ENCODE results near the gene KANK4.

GRCh38 chr1:62325081-62325480 is 5.8 kb upstream of the KANK4 start:
- TF ChIP-seq CTCF (IDR thresholded peaks at IDR 0.05), result no peak
- no peak for TF ChIP-seq POLR2A (IDR thresholded peaks at IDR 0.05)
